NCI-H2081 (cell line): ENCODE data around the gene SLC8A1.

Experiments used
- DNase-seq, 2 experiments: peaks; one replicate each; lab custom pipeline; 2025; lab: John Stamatoyannopoulos, UW

Gene SLC8A1

DNA sequence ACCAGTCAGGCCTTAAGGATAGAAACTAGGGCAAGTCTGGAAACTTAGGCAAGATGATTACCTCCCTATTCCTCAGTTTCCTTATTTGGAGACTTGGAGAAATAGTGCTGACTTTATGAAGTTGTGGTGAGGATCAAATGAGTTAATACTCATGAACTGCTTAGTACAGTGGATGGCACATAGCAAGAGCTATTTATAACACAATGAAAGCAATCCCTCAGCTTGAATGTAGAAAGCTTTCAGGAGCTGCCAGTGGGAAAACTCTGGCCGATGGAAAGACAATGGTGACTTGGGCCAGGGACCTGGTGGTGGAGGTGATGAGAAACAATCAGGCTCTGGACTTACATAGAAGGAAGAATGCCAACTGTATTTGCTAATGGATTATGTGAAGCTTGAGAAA, 403.4 kb downstream of the SLC8A1 start:
- no peak for DNase-seq

DNA sequence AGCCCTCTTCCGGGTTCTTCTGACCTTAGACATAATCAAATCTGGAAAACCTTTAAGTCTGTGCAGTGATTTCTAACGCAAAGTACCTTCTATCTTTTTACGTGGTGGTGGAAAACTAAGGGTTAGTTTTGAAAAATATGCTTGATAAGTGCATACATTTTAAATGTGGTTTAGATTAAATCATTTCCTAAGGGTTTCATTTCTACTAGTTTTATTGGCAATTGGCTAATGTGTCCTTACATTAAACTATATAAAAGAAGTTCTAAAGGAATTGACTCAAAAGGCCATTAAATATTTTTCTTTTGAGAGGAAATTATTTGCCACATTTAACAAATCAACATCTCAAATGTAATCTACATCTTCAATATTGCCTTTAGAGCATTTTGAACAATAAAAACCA, 404.5 kb downstream of the SLC8A1 start:
- no peak for DNase-seq
